C4-2B (cell line): ENCODE results near the gene POLR2E.

ENCODE experiments used
- CTCF ChIP-seq: fragments of 450-650 bp; conservative IDR thresholded peaks from 2 replicates; pipeline ENCODE4 v1.5.1; 2017; ENCODE audit warnings: mild to moderate bottlenecking
- ZFX ChIP-seq: fragments of 450-650 bp; IDR thresholded peaks from 2 replicates; pipeline ENCODE4 v1.6.1; 2017

- no peak for TF ChIP-seq ZFX
- TF ChIP-seq CTCF, result no peak
These were observed 37.6 kb upstream of the POLR2E start for GRCh38 chr19:1132552-1133383.
